Left ventricle myocardium superior (tissue), 1 donor: ENCODE data around the gene SYCE3. TPM values are rescaled to one million over a fixed set of nuclear protein-coding genes. Genes with fewer than 3 reads are reported as not detected.
A peak's percentile ranks its signal among the peaks of the same experiment; 100 is the strongest.
"Not testable (repeated sequence)": the region's sequence is repeated elsewhere in the genome, so short reads cannot be mapped to it uniquely, and the experiment has no call there.

Experiments used
- ATAC-seq: fragments of 200-7000 bp; cut with Tn5 transposase; one replicate; pipeline ENCODE4 v1.9.1; 2020; ENCODE audit warnings: mild to moderate bottlenecking, moderate library complexity
- DNase-seq: peaks from one replicate; pipeline ENCODE4 v3.0.0-alpha.2; 2020
- intact Hi-C: fragments of 100-400 bp; cut with micrococcal nuclease; formaldehyde crosslinking; loops from one replicate; pipeline ENCODE4 v1.11.0; 2022
- total RNA-seq: library from RNA; stranded (reverse); fragmentation: NEBNext Ultra II Directional; extraction: Animal tissue kit (Norgen Biotek cat#: 25700); gene quantifications from one replicate; pipeline ENCODE4 v1.2.1, GENCODE V29; 2021
- donor health status: DM: no; HTN: yes; CAD: no; lungs with severe emphysema.

SYCE3 gene
- total RNA-seq, 1 donor from 2014 or later, result not detected

DNA sequence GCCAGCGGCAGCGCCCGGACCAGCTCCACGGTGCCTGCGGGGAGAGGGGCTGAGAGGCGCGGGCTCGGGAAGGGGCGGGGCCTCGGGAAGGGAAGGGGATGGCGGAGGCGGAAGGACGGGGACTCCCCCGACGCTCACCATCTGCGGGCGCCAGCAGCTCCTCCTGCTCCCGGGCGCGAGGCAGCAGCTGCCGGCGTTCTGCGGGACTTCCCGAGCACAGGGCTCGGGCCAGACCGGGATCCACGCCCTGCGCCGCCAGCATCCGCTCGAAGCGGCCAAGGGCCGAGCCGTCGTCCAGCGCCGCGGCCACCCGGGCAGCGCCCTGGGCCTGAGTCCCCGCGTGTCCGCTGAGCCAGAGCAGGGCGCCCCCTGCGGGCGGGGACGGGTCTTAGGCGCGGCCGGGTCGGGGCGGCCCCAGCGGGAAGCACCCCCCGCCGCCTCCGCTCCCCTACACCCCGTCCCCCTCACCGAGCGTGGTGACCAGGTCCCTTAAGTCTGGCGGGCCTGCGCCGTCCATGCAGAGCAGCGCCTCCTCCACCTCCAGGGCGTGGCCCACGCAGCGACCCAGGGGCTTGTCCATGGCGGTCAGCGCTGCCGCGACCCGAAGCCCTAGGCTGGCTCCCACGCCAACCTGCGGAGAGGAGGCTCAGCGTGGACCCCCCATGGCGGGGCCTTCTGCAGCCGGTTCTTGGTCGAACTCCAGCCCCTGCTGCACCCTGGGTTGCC is 36.4 kb downstream of the SYCE3 start:
- DNase-seq (peak; percentile 88), ATAC-seq (peak; percentile 41)
- intact Hi-C loops, result no loop called here

DNA sequence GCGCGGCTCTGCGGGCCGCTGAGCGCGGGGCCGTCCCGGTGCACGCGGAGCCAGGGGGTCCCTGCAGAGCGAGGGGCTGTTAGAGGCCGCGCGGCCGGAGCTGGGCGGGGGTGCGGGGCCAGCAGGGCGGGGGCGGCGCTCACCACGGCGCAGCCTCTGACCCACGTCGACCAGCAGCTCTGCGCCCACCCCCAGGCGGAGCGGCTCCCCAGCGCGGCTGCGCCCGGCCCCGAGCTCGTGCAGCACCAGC is 36.9 kb downstream of the SYCE3 start:
- DNase-seq (no peak), ATAC-seq (peak; percentile 28)
- intact Hi-C loops, result no loop called here

DNA sequence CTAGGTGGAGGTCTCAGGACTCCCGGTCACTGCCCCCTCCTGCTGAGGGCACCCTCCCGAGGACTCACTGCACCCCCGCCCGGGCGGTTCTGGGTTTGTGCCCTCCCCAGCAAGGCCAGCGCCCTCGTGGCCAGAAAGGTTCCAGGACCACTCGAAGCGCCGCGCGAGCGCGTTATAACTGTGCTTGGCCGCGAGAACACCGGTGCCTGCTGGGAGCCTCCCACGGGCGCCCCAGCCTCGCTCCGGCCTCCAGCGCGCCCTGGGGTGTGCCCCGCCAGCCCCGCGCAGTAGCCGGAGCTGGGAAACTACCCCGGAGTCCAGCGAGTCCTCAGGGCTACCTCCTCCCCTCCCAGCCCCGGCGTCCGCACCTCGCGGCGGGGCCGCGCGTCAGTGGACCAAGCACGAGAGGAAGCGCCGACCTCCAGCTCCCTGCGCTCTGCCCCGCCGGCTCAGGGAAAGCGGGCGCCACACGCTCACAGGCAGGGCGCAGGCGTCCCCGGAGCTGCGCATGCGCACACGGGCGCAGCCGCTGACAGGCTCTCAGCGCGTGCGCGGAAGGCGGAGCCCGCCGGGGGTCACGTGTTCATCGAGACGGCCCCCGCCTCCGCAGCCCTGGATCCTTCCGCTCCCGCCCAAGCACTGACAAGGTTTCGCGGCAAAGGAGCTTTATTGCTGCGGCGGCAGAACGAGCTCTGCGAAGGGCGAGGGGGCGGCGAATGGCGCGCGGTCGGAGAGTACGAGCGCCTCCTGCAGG is 37.4 kb downstream of the SYCE3 start, which contains the start of gene SCO2:
Gene SCO2 (minus strand): TSS at position 495 of the 754 bp plus-strand sequence. CDS start 1,187 bp downstream, outside the sequence.
- intact Hi-C loops, result no loop called here
- DNase-seq, result peak; percentile 99
- peak; percentile 75 for ATAC-seq

DNA sequence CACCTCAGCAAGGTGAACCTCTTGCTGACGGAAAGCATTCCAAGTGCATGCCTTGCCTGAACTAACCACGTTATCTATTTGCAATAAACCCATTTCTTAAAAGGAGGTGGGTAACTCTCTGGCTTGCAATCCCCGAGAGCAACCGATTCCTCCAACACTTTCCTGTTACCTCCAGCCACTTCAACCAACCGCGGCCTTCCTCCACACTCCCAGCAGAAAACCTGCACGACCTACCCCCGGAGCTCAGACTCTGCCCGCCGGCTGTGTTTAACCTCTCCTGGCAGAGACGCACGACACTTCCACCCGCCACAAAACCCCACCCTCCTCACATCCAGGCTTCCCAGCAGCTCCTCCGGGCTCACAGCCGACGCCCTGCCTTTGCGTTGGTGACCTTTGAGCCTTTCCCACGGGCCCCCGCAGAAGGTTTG is 38.0 kb downstream of the SYCE3 start:
- DNase-seq (no peak), ATAC-seq (no peak)
- intact Hi-C loops, result no loop called here

DNA sequence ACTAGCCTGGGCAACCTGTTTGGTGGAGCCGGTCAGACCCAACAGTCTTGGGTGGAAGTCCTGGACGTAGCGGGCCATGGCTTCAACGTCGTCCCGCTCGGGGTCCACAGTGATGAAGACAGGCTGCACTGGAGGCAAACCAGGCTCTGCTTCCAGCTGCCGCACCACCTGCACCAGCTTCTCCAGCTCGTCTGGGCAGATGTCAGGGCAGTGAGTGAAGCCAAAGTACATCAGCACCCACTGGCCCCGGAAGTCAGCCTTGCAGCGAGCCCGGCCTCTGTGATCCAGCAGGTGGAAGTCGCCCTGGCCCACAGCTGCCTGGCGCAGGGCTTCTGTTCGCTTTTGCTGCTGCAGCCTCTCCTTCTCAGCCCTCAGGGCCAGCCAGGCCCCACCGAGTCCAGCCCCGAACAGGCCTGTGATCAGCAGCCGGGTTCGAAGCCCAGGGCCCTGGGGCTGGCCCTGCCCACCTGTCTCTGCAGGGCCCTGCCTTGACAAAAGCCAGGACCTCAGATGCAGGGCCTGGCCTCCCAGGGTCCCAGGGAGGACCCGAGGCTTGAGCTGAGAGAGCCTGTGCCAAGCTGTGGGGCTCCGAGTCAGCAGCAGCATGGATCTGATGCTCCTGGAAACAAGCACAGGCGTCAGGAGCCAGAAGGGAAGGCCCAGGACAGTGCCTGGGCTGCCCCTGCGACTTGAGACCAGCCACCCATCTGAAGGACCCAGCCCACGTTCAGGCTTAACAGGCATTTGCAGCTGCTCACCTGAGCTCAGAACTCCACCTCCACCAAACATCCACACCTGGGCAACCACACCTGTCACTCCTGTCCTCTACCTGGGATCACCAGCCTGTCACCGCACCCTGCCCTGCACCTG is 38.7 kb downstream of the SYCE3 start:
- DNase-seq (no peak), ATAC-seq (no peak)
- intact Hi-C loops, result no loop called here

DNA sequence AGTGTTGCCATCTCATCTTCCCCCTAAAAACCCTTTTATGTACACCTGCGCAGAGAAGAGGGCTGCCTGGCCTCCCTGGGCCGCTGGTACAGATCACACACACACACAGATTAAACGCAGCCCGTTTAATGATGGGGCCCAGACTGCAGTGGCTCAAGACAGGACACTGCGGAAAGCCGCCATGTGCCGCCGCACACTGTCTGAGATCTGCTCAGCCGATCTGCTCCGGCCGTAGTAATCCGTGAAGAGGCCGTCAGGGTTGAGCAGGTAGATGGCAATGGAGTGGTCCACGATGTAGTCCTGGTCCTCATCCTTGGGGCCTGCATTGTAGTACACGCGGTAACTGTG is 39.3 kb downstream of the SYCE3 start:
- intact Hi-C loops, result no loop called here
- no peak for DNase-seq
- no peak for ATAC-seq

DNA sequence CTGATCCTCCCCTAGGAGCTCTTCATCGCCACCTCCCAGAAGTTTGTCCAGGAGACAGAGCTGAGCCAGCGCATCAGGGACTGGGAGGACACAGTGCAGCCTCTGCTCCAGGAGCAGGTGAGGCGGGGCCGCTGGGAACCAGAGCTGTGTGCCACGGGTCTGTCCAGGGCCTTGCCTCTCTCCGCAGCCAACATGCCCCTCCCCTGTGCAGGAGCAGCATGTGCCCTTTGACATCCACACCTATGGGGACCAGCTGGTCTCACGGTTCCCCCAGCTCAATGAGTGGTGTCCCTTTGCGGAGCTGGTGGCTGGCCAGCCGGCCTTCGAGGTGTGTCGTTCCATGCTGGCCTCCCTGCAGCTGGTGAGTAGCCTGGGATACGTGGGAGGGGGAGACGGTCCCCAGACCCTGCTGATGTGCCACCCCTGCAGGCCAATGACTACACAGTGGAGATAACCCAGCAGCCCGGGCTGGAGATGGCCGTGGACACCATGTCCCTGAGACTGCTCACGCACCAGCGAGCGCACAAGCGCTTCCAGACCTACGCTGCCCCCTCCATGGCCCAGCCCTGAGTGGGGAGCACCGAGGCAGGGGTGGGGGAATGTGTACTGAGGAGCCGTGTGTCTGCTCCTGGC is 39.8 kb downstream of the SYCE3 start:
- ATAC-seq, result no peak
- peak; percentile 31 for DNase-seq
- intact Hi-C loops, result no loop called here

DNA sequence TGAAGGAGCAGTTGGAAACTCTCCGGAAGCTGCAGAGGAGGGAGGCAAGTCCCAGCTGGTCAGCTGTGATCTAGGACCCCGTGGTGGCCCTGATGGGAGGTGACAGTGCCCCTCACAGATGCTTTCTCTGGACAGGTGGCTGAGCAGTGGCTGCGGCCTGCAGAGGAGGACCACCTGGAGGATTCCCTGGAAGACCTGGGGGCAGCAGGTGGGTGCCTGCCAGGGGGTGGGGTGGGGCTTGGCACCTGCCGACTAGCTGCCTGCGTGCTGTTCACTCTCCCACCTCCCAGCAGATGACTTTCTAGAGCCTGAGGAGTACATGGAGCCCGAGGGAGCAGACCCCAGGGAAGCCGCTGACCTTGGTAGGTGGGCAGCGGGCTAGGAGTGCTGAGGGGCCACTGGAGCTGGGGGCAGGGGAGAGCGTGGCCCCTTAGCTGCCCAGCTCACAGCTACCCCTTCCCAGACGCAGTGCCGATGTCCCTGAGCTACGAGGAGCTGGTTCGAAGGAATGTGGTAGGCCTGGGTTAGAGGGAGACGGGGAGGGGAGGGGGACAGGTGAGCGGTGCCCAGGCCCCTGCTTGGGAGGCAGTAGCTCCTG is 40.4 kb downstream of the SYCE3 start:
- intact Hi-C loops, result no loop called here
- DNase-seq, result peak; percentile 30
- ATAC-seq, result no peak

DNA sequence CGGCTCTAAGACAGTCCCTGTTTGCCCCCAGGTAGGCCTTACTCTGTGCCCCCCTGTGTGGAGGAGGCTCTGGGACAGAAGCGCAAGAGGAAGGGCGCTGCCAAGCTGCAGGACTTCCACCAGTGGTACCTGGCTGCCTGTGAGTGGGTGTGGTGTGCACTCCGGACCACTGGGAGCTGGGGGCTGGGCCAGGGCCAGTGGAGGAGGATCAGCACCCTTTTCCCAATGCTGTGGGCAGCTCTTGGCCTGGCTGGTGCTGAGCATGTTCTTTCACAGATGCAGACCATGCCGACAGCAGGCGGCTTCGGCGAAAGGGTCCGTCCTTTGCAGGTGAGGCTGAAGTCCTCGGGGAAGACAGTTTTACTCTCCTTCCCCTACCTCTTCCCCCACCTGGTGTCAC is 41.0 kb downstream of the SYCE3 start:
- DNase-seq (peak; percentile 23), ATAC-seq (no peak)
- intact Hi-C loops, result no loop called here

DNA sequence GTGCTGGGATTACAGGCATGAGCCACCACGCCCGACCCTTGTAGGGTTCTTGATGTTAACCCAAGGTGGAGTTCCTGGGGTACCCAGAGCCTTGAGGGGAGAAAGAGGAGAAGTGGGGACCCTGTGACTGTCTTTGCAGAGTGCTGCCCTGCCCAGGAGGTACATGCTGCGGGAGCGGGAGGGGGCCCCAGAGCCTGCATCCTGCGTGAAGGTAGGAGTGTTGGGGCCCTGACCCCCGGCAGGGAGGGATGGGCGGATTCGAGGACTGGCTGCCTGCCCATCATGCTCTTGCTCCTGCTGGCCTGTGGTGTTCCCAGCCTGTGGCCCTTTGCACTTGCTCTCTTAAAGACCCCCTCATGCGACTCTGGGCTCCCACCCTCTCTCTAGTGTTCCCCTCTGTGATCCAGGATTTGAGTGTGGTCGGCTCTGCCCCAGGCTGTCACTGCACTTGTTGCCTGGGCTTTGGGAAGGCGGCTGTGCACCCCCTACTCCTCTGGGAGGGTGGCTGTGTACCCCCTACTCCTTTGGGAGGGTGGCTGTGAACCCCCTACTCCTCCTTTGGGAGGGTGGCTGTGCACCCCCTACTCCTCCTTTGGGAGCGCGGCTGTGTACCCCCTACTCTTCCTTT is 41.8 kb downstream of the SYCE3 start:
- no peak for ATAC-seq
- intact Hi-C loops, result no loop called here
- DNase-seq, result peak; percentile 27

DNA sequence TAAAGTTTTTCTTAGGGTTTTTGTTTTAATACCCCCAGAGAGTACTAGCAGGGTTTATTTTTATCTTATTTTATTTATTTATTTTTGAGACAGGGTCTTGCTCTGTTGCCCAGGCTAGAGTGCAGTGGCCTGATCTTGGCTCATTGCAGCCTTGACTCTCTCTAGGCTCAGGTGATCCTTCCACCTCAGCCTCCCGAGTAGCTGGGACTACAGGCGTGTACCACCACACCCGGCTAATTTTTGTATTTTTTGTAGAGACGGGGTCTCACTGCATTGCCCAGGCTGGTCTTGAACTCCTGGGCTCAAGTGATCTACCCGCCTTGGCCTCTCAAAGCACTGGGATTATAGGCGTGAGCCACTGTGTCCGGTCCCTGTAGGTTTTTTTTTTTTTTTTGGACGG is 42.5 kb downstream of the SYCE3 start:
- intact Hi-C loops, ATAC-seq, DNase-seq: not testable (repeated sequence)

DNA sequence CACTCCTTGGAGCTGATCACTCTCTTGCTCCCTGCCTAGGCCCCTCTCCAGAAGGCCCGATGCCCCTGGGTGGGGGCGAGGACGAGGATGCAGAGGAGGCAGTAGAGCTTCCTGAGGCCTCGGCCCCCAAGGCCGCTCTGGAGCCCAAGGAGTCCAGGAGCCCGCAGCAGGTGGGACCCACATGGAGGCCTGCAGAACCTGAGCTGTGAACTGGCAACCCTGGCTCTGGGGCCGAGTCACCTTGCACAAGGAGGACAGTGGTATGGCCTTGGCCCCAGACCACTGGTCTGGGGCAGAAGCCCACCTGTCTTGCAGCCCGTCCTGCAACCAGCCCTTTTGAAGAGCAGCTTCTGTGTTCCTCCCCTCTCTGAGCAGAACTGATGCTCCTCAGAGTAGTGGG is 43.6 kb downstream of the SYCE3 start:
- ATAC-seq, result no peak
- DNase-seq, result no peak
- intact Hi-C loops, result no loop called here

DNA sequence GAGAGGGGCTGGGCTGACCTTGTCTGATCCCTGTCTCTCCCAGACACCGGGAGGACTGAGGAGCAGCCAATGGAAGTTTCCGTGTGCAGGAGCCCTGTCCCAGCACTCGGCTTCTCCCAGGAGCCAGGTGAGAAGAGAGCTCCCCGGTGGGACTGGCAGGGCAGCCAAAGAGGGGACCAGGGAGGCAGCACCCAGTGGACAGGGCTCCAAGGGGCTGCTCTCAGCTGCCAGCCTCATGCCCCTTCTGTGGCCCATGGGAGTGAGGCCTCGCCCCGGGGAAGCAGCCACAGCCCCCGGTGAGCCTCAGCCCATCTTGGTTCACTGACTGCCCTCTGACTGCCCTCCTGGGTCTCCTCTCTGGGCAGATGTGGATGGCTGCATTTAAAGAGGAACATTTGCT is 44.1 kb downstream of the SYCE3 start:
- intact Hi-C loops, result no loop called here
- no peak for DNase-seq
- no peak for ATAC-seq

DNA sequence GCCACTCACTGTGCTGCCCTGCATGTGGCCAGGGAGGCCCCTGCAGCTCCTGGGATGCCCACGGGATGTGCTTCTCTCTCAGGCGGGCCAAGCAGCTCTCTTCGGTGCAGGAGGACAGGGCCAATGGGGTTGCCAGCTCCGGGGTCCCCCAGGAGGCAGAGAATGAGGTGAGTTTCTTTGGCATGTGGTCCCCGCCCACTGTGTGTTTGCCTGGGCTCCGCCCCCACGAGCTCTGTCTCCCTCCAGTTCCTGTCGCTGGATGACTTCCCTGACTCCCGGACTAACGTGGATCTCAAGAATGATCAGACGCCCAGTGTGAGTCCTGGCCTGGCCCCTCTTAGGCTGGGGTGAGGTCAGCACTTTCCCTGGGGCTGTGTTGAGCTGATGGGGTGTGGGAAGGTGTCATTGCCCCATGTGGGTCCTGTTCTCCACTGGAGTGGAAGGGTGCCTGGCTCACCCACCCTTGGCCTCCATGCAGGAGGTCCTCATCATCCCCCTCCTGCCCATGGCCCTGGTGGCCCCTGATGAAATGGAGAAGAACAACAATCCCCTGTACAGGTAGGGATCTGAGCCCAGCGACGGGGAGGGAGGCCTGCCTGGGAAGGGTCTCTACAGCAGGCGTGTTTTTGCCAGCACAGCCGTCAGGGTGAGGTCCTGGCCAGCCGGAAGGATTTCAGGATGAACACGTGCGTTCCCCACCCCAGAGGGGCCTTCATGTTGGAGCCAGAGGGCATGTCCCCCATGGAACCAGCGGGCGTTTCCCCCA is 45.0 kb downstream of the SYCE3 start:
- DNase-seq, result no peak
- ATAC-seq, result no peak
- intact Hi-C loops, result no loop called here

DNA sequence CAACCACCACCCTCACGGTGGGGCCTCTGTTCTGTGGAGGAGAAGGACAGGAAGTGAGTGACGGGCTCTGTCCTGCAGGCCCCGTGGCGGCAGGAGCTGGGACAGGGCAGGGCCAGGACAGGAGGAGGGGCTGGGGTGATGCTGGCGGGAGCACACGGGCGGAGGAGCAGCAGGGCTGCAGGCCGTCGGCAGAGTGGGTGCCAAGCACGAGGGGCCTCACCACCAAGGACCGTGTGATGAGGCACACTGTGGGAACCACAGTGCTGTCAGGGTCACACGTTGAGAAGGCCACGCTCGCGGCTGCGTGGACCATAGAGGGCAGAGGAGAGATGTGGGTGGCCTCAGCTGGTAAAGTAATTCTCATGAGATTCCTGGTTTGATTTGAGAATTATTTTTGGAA is 45.8 kb downstream of the SYCE3 start:
- intact Hi-C loops, result no loop called here
- no peak for DNase-seq
- no peak for ATAC-seq

DNA sequence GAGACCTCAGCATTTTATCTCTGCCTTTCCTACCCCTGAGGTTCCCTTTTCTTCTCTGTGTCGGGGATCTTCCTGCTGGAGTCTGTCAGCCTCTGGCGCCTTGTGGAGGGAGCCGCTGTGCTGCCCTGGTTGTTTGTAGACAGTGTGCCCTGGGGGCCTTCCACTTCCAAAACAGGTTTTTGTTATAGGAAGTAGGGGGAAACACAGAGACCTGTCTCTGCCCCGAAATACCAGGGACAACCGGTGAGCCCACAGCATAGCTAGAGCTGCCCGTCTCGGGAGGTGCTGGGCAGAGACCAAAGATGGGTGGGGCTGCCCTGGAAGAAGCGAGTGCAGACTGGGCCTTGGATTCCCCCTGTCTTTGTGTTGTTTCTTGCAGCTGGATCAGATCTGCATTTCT is 46.7 kb downstream of the SYCE3 start:
- no peak for ATAC-seq
- intact Hi-C loops, result no loop called here
- DNase-seq, result no peak

DNA sequence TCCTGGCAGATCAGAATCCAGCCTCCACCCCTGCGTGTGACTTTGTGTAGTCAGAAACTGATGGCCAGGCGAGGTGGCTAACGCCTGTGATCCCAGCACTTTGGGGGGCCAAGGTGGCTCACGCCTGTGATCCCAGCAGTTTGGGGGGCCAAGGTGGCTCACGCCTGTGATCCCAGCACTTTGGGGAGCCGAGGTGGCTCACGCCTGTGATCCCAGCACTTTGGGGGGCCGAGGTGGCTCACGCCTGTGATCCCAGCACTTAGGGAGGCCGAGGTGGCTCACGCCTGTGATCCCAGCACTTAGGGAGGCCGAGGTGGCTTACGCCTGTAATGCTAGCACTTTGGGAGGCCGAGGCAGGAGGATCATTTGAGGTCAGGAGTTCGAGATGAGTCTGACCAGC is 49.5 kb downstream of the SYCE3 start:
- intact Hi-C loops, result no loop called here
- DNase-seq, result no peak
- ATAC-seq, result no peak

DNA sequence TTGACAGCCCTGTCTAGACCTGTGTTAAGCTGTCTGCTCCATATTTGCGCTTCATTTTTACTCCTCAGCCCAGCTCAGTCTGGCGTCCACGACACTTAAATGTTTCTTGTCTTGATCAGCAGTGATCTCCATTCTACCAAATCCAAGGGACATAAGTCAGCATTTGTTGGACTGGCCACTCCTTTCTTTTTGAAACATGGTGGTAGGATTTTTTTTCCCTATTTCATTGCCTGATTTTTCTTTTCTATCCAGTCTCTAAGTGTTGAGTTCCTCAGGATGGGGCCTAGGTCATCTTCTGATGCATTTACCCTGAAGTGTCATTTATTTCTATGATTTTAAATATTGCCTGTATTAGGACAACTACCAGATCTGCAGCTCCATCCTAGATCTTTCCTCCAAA is 53.8 kb downstream of the SYCE3 start:
- ATAC-seq (no peak), DNase-seq (no peak)
- intact Hi-C loops, result no loop called here
